ENCODE data around the gene KCNH3. TPM values are rescaled to one million over a fixed set of nuclear protein-coding genes. Genes with fewer than 3 reads are reported as not detected.

The KCNH3 gene
- total and polyA plus RNA-seq, 2 donors (not counting 3 experiments of a cell fraction or from before 2014, with no cell fraction given): 0.13 to 0.14 TPM

DNA sequence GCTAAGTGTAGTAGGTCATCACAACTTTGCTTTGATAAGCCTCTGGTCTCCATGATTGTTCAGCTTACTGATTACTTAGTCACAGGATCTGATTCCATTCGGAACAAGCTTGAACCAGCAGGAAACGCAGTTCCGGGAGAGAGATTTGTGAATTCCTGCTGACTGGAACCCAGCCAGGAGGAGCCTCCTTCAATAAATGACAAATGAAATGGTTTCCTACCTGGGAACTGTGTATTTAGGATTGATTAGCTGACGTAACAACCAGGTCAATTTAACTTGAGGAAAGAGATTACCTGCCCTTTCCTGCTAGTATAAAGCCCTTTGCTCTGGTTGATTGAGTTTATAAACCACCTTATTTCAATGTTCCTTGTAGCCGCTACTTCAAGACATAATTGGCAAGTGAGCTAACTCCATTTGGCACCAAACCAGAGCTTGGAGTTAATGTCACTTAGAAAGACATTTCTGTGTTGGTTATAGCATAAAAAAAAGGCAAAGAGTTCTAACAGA, 35.1 kb upstream of the KCNH3 start:
- peaks cover 7% of the 10 kb centered on the region for H3K79me2 ChIP-seq (ENCODE audit: control insufficient read depth, insufficient read depth, low read length)
- H3K27ac ChIP-seq (ENCODE audit: insufficient read depth, low read depth, low read length): peak overlapping the region; percentile 86
- H4K20me1 ChIP-seq (replicated peaks; ENCODE audit: control insufficient read depth, extremely low read depth, insufficient read depth, low read length): no peaks in the 10 kb centered on the region
- dilution Hi-C loops (cut with MboI; ENCODE audit: extremely low pct_ligation_motif_present, low sequenced_read_pairs): loop anchor here (25.0 kb wide), 1 partner anchor 141 kb away; the partner anchor contains the start of gene SPATS2
- peak overlapping the region; percentile 73 for H3K9ac ChIP-seq (replicated peaks; ENCODE audit: extremely low read depth, insufficient read depth, low read length)
- no peaks in the 10 kb centered on the region for H3K9me1 ChIP-seq (replicated peaks; ENCODE audit: control insufficient read depth, extremely low read depth, insufficient read depth, low read length)
- no peaks in the 10 kb centered on the region for H3K27me3 ChIP-seq (ENCODE audit: control insufficient read depth in 2 of 2, insufficient read depth in 2 of 2, low read length in 2 of 2)
- ChIA-PET POLR2A (interaction anchor here (0.7 to 3.2 kb wide), 2 partner anchors 9 to 137 kb away, joined by 3 to 14 read pairs; partner anchors contain the start of gene SPATS2), CTCF (interaction anchor here (0.7 to 6.8 kb wide), 12 partner anchors 10 to 172 kb away, joined by 3 to 78 read pairs (median 4); partner anchors contain the start of genes DNAJC22 and SPATS2)
- peaks cover 68% of the 10 kb centered on the region for H3K4me1 ChIP-seq (ENCODE audit: control insufficient read depth, extremely low read depth, insufficient read depth, low read length)
- intact Hi-C loops (cut with micrococcal nuclease): no loop called here
- peaks cover 4 to 6% of the 10 kb centered on the region in 2 experiments for H3K36me3 ChIP-seq (ENCODE audit: control insufficient read depth in 2 of 2, extremely low read depth in 1 of 2, insufficient read depth in 2 of 2, low read length in 2 of 2)
- no peak overlapping the region for H2AFZ ChIP-seq (ENCODE audit: low read depth, low read length)
- FAIRE-seq: peak; percentile 77
- peak overlapping the region; percentile 82 for H3K4me2 ChIP-seq (ENCODE audit: insufficient read depth, low read length)
- peak; percentile 71 for TF ChIP-seq JUN (IDR thresholded peaks at IDR 0.05; ENCODE audit: borderline replicate concordance, insufficient read depth, insufficient read length, low read depth)
- TF ChIP-seq MYC (IDR thresholded peaks at IDR 0.05; ENCODE audit: low read depth, low read length): no peak
- TF ChIP-seq POLR2AphosphoS5 (IDR thresholded peaks at IDR 0.05; ENCODE audit: insufficient read depth, low read depth, low read length): peak; percentile 92
- TF ChIP-seq, protein P1, sequence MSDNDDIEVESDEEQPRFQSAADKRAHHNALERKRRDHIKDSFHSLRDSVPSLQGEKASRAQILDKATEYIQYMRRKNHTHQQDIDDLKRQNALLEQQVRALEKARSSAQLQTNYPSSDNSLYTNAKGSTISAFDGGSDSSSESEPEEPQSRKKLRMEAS (IDR thresholded peaks at IDR 0.05; ENCODE audit: insufficient read depth, insufficient read length): no peak
- TF ChIP-seq EZH2 (IDR thresholded peaks at IDR 0.05; ENCODE audit: borderline replicate concordance, low read depth, low read length, severe bottlenecking): no peak
- TF ChIP-seq GATA2 (IDR thresholded peaks at IDR 0.05; ENCODE audit: insufficient read depth, insufficient read length, low read depth, low read length): peak; percentile 73
- TF ChIP-seq POLR2A (IDR thresholded peaks at IDR 0.05; ENCODE audit: low read depth, low read length): no peak
- TF ChIP-seq CTCF (IDR thresholded peaks at IDR 0.05; ENCODE audit: extremely low read depth in 1 of 2, insufficient read depth in 1 of 2, low read depth in 1 of 2, low read length in 2 of 2): no peak
- peak; percentile 79 for TF ChIP-seq FOS (IDR thresholded peaks at IDR 0.05; ENCODE audit: borderline replicate concordance, insufficient read depth, low read length)
- BruUV-seq (replicated peaks): no TSS peak
- no peaks in the 10 kb centered on the region for H3K9me3 ChIP-seq (replicated peaks; ENCODE audit: control insufficient read depth, insufficient read depth, low read length)
- DNase-seq (ENCODE audit: low read depth, low spot score): peak; percentile 94
- H3K4me3 ChIP-seq (replicated peaks in 1 of 3; ENCODE audit: insufficient read depth in 1 of 3, low read depth in 1 of 3, low read length in 3 of 3): peak overlapping the region in 1 of 3 experiments; percentile 21

All from endothelial cell of umbilical vein (primary cell).